NCI-H146 treated with DMSO at 0.1 percent for 48 hours (cell line): ENCODE results near the gene GNAS.

Source experiments
- DNase-seq: peaks from one replicate; lab custom pipeline; 2025; ENCODE audit not compliant: unreplicated experiment; lab: John Stamatoyannopoulos, UW

GNAS gene

GRCh38 chr20:58878399-58878798, 25.9 kb downstream of the GNAS start:
- no peak for DNase-seq

GRCh38 chr20:58880441-58880840, 27.9 kb downstream of the GNAS start:
- no peak for DNase-seq

GRCh38 chr20:58880994-58881752, 28.7 kb downstream of the GNAS start:
- no peak for DNase-seq

- no peak for DNase-seq
Measured at GRCh38 chr20:58882704-58883089, 30.2 kb downstream of the GNAS start.

GRCh38 chr20:58883241-58883691, 30.8 kb downstream of the GNAS start:
- no peak for DNase-seq

- no peak for DNase-seq
Measured at GRCh38 chr20:58884966-58885365, 32.5 kb downstream of the GNAS start.

- DNase-seq: no peak
Measured at GRCh38 chr20:58886546-58886945, 34.0 kb downstream of the GNAS start.

- DNase-seq: no peak
Measured at GRCh38 chr20:58888103-58888502, 35.6 kb downstream of the GNAS start.

GRCh38 chr20:58888521-58889333, 36.2 kb downstream of the GNAS start:
- peak; percentile 4 for DNase-seq

- DNase-seq: no peak
Measured at GRCh38 chr20:58889334-58889760, 36.8 kb downstream of the GNAS start.

GRCh38 chr20:58889798-58890517, 37.4 kb downstream of the GNAS start:
- no peak for DNase-seq

- DNase-seq: peak; percentile 70
Measured at GRCh38 chr20:58890518-58891085, 38.1 kb downstream of the GNAS start.

GRCh38 chr20:58891086-58891717, 38.7 kb downstream of the GNAS start:
- DNase-seq: no peak

- peak; percentile 34 for DNase-seq
Measured at GRCh38 chr20:58891718-58892140, 39.2 kb downstream of the GNAS start.

- peak; percentile 73 for DNase-seq
Measured at GRCh38 chr20:58892141-58892931, 39.8 kb downstream of the GNAS start.

GRCh38 chr20:58892932-58893224, 40.4 kb downstream of the GNAS start:
- DNase-seq: peak; percentile 68

GRCh38 chr20:58893355-58894120, 41.0 kb downstream of the GNAS start:
- no peak for DNase-seq

GRCh38 chr20:58894652-58895447, 42.3 kb downstream of the GNAS start:
- no peak for DNase-seq
